Measurements from ENCODE around the gene NMNAT3.

DNA sequence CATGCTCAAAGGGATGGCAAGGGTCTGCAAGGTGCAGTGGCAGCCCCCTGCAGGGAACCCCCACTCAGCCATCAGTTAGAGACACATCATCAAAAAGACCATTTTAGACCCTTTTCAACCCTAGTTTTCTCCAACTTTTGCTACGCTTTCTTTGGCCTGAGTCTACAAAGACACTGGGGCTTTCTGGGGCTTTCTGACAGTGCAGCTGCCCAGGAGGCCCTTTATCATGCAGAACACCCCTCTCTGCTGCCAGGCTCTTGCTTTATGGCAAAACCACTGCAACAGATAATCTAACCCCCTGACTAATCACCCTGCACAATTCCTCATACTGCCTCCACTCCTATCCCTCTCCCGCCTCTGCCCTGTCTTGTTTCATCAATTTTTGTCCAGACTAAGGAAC is 2.4 kb downstream of the NMNAT3 start:
- TF ChIP-seq, protein P1, sequence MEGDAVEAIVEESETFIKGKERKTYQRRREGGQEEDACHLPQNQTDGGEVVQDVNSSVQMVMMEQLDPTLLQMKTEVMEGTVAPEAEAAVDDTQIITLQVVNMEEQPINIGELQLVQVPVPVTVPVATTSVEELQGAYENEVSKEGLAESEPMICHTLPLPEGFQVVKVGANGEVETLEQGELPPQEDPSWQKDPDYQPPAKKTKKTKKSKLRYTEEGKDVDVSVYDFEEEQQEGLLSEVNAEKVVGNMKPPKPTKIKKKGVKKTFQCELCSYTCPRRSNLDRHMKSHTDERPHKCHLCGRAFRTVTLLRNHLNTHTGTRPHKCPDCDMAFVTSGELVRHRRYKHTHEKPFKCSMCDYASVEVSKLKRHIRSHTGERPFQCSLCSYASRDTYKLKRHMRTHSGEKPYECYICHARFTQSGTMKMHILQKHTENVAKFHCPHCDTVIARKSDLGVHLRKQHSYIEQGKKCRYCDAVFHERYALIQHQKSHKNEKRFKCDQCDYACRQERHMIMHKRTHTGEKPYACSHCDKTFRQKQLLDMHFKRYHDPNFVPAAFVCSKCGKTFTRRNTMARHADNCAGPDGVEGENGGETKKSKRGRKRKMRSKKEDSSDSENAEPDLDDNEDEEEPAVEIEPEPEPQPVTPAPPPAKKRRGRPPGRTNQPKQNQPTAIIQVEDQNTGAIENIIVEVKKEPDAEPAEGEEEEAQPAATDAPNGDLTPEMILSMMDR (IDR thresholded peaks at IDR 0.05 in 4 of 5, conservative IDR thresholded peaks at IDR 0.05 in 1 of 5): no peak
- no peak for TF ChIP-seq POLR2A (IDR thresholded peaks at IDR 0.05)
